Muscle layer of colon (tissue), 2 donors: ENCODE measurements around the gene SUGP1.

Experiments used
- H3K27ac ChIP-seq: one replicate; pipeline ENCODE4 v1.7.0; 2013; ENCODE audit warnings: low read depth, mild to moderate bottlenecking, low read length, moderate library complexity
- H3K27me3 ChIP-seq, 2 donors: one replicate each; pipeline ENCODE4 v1.7.0; 2013; ENCODE audit warnings: low read length in 2 of 2, mild to moderate bottlenecking in 2 of 2; ENCODE audit not compliant: insufficient read depth in 2 of 2, control insufficient read depth in 1 of 2
- H3K36me3 ChIP-seq: one replicate; pipeline ENCODE4 v1.7.0; 2013; ENCODE audit warnings: mild to moderate bottlenecking, low read length; ENCODE audit not compliant: insufficient read depth
- H3K4me1 ChIP-seq: one replicate; pipeline ENCODE4 v1.7.0; 2013; ENCODE audit warnings: mild to moderate bottlenecking, low read length; ENCODE audit not compliant: insufficient read depth
- H3K4me3 ChIP-seq, 2 donors: one replicate each; pipeline ENCODE4 v1.7.0; 2013; ENCODE audit warnings: low read length in 2 of 2, low read depth in 1 of 2, mild to moderate bottlenecking in 1 of 2, moderate library complexity in 1 of 2
- H3K9ac ChIP-seq: one replicate; pipeline ENCODE4 v1.7.0; 2013; ENCODE audit warnings: low read length
- H3K9me3 ChIP-seq: one replicate; pipeline ENCODE4 v1.7.0; 2013; ENCODE audit warnings: mild to moderate bottlenecking, low read length
- donor health status: abdominal sarcoma.
- donor health status: Adenocarcinoma of cecum.

The SUGP1 gene

GRCh38 chr19:19271828-19272599 is 48.3 kb downstream of the SUGP1 start:
- H3K36me3 ChIP-seq: peaks cover 10% of the 10 kb centered on the region
- H3K9me3 ChIP-seq: no peaks in the 10 kb centered on the region
- no peak overlapping the region for H3K27ac ChIP-seq
- H3K27me3 ChIP-seq: peaks cover 5 to 13% of the 10 kb centered on the region in 2 donors
- H3K4me3 ChIP-seq: no peak overlapping the region
- H3K9ac ChIP-seq: no peak overlapping the region
- no peaks in the 10 kb centered on the region for H3K4me1 ChIP-seq

- Histone ChIP-seq H3K4me3 (no peak overlapping the region), H3K27me3 (peaks cover 5 to 13% of the 10 kb centered on the region in 2 donors), H3K9me3 (no peaks in the 10 kb centered on the region), H3K36me3 (peaks cover under 1% of the 10 kb centered on the region), H3K27ac (no peak overlapping the region), H3K9ac (no peak overlapping the region), H3K4me1 (no peaks in the 10 kb centered on the region)
Measured at GRCh38 chr19:19270749-19271571, 49.3 kb downstream of the SUGP1 start.

- H3K27ac ChIP-seq: no peak overlapping the region
- H3K27me3 ChIP-seq: peaks cover 5 to 13% of the 10 kb centered on the region in 2 donors
- H3K4me3 ChIP-seq: no peak overlapping the region
- no peaks in the 10 kb centered on the region for H3K4me1 ChIP-seq
- H3K9ac ChIP-seq: no peak overlapping the region
- no peaks in the 10 kb centered on the region for H3K36me3 ChIP-seq
- no peaks in the 10 kb centered on the region for H3K9me3 ChIP-seq
Measured at GRCh38 chr19:19269952-19270694, 50.2 kb downstream of the SUGP1 start.

GRCh38 chr19:19268453-19269385 is 51.6 kb downstream of the SUGP1 start:
- no peak overlapping the region for H3K4me3 ChIP-seq

GRCh38 chr19:19267305-19267704 is 53.0 kb downstream of the SUGP1 start:
- H3K4me3 ChIP-seq: no peak overlapping the region

More at GRCh38 chr19:19268453-19269385, 51.6 kb downstream of the SUGP1 start:
- Histone ChIP-seq H3K4me1 (no peaks in the 10 kb centered on the region), H3K27me3 (peaks cover 4 to 12% of the 10 kb centered on the region in 2 donors), H3K36me3 (no peaks in the 10 kb centered on the region), H3K9me3 (no peaks in the 10 kb centered on the region), H3K9ac (no peak overlapping the region), H3K27ac (no peak overlapping the region)

GRCh38 chr19:19263886-19264487 is 56.3 kb downstream of the SUGP1 start:
- Histone ChIP-seq H3K36me3 (no peaks in the 10 kb centered on the region), H3K4me3 (no peak overlapping the region), H3K9ac (no peak overlapping the region), H3K9me3 (no peaks in the 10 kb centered on the region), H3K4me1 (no peaks in the 10 kb centered on the region), H3K27me3 (peaks cover 0 to 30% of the 10 kb centered on the region in 2 donors), H3K27ac (no peak overlapping the region)

More at GRCh38 chr19:19267305-19267704, 53.0 kb downstream of the SUGP1 start:
- H3K9ac ChIP-seq: no peak overlapping the region
- H3K27ac ChIP-seq: no peak overlapping the region
- no peaks in the 10 kb centered on the region for H3K4me1 ChIP-seq
- H3K36me3 ChIP-seq: no peaks in the 10 kb centered on the region
- H3K9me3 ChIP-seq: no peaks in the 10 kb centered on the region
- H3K27me3 ChIP-seq: peaks cover 0 to 14% of the 10 kb centered on the region in 2 donors

- H3K27ac ChIP-seq: no peak overlapping the region
- H3K4me3 ChIP-seq: no peak overlapping the region
- no peaks in the 10 kb centered on the region for H3K9me3 ChIP-seq
- H3K36me3 ChIP-seq: no peaks in the 10 kb centered on the region
- H3K4me1 ChIP-seq: no peaks in the 10 kb centered on the region
- H3K9ac ChIP-seq: no peak overlapping the region
- H3K27me3 ChIP-seq: peaks cover 0 to 33% of the 10 kb centered on the region in 2 donors
Measured at GRCh38 chr19:19262190-19263057, 57.9 kb downstream of the SUGP1 start.

- no peak overlapping the region for H3K27ac ChIP-seq
Measured at GRCh38 chr19:19261350-19262189, 58.7 kb downstream of the SUGP1 start.

More at GRCh38 chr19:19261350-19262189, 58.7 kb downstream of the SUGP1 start:
- Histone ChIP-seq H3K4me3 (no peak overlapping the region), H3K27me3 (peaks cover 0 to 37% of the 10 kb centered on the region in 2 donors), H3K9me3 (no peaks in the 10 kb centered on the region), H3K9ac (no peak overlapping the region), H3K36me3 (no peaks in the 10 kb centered on the region), H3K4me1 (no peaks in the 10 kb centered on the region)
